DND-41 (cell line): ENCODE results near the gene LDB2.

Source experiments
- ATAC-seq: fragments of 200-7000 bp; cut with Tn5 transposase; 3 replicates; pipeline ENCODE4 v1.9.1; 2021; ENCODE audit warnings: low read depth; ENCODE audit not compliant: insufficient read depth
- DNase-seq: peaks from one replicate; pipeline ENCODE4 v3.0.0-alpha.2; 2020
- H2AFZ ChIP-seq: 2 replicates; pipeline ENCODE4 v1.6.0; 2012; ENCODE audit warnings: low read depth, low read length
- H3K27ac ChIP-seq: 2 replicates; pipeline ENCODE4 v1.5.1; 2012; ENCODE audit warnings: low read length, inconsistent platforms
- H3K27me3 ChIP-seq: fragments of 200-600 bp; sonication (generic); 2 replicates; pipeline ENCODE4 v1.6.0; 2012; ENCODE audit warnings: low read length, mild to moderate bottlenecking, inconsistent platforms; ENCODE audit not compliant: insufficient read depth, poor library complexity
- H3K36me3 ChIP-seq: 2 replicates; pipeline ENCODE4 v1.5.1; 2012; ENCODE audit warnings: low read length, inconsistent platforms; ENCODE audit not compliant: insufficient read depth
- H3K4me1 ChIP-seq: 2 replicates; pipeline ENCODE4 v1.5.1; 2012; ENCODE audit warnings: mild to moderate bottlenecking, low read length; ENCODE audit not compliant: insufficient read depth
- H3K4me2 ChIP-seq: 2 replicates; pipeline ENCODE4 v1.6.0; 2012; ENCODE audit warnings: mild to moderate bottlenecking, moderate library complexity, low read length, inconsistent platforms; ENCODE audit not compliant: insufficient read depth
- H3K4me3 ChIP-seq, 2 experiments: fragments of 200-600 bp in 1 of 2; shearing (Covaris generic) in 1 of 2; 2 replicates each; pipeline ENCODE4 v1.5.1; 2012 to 2016; ENCODE audit warnings: inconsistent platforms in 2 of 2, low read length in 2 of 2, mild to moderate bottlenecking in 2 of 2, low read depth in 1 of 2, moderate library complexity in 1 of 2
- H3K79me2 ChIP-seq: 2 replicates; pipeline ENCODE4 v1.6.0; 2012; ENCODE audit warnings: low read length, inconsistent platforms; ENCODE audit not compliant: insufficient read depth
- H3K9ac ChIP-seq: 2 replicates; pipeline ENCODE4 v1.6.0; 2012; ENCODE audit warnings: low read depth, mild to moderate bottlenecking, inconsistent platforms, low read length, moderate library complexity
- H3K9me3 ChIP-seq: 2 replicates; pipeline ENCODE4 v1.5.1; 2012; ENCODE audit warnings: low read length, moderate library complexity, mild to moderate bottlenecking, inconsistent platforms; ENCODE audit not compliant: insufficient read depth, severe bottlenecking
- H4K20me1 ChIP-seq: 2 replicates; pipeline ENCODE4 v1.6.0; 2012; ENCODE audit warnings: low read length; ENCODE audit not compliant: insufficient read depth
- EZH2 ChIP-seq: IDR thresholded peaks from 3 replicates; pipeline ENCODE4 v1.6.1; 2012; ENCODE audit warnings: borderline replicate concordance, low read depth, mild to moderate bottlenecking, moderate library complexity, low read length, inconsistent platforms; ENCODE audit not compliant: severe bottlenecking
- TF ChIP-seq, protein P1 (sequence below): IDR thresholded peaks from 2 replicates; pipeline ENCODE4 v1.5.1; 2012; ENCODE audit warnings: borderline replicate concordance, low read length, moderate library complexity, mild to moderate bottlenecking; ENCODE audit not compliant: poor library complexity, severe bottlenecking; ENCODE audit errors: extremely low read depth

The LDB2 gene

DNA sequence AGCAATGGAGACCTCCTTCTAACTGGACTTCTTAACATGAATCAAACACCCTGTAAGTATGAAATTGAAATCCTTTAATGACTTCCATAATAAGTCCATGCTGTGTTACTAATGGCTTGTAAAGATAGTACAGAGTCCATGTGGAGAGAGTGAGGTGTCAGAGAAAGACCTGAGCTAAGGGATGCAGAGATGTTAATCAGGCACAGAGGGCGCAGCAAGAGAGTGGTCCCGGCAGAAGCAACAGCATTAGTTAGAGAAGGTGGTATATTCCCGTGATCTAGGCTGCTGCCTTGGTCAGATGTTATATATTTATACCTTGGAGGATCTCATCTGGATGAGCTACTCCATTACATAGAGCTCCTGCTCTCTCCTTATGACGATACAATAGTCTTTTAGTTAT, 295.3 kb downstream of the LDB2 start:
- H3K4me1 ChIP-seq: no peaks in the 10 kb centered on the region

DNA sequence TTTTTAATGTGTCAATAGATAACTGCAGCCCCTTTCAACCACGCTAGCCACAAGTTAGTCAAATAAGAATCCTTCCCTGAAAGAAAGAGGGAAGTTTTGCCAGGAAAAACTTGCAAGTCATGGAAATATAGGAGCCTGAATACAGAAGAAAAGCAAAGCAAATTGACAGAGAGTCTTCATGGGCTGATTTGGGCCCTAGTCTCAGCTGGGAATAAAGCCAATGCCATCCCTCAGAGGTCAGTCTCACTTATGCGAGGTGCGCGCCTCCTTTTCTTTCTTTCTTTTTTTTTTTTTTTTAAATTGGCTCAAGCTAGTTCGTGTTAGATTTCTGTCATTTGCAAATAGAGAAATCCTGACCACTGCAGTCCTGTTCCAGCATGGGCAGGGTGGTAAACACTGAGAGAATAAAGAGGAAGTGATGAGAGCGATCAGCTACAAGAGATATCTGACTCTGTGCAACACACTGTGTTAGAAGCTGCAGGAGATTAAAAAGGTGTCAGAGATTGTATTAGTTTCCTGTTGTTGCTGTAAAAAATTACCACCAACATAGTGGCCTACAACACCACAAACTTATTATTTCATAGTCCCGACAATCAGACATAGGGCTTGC, 299.7 kb downstream of the LDB2 start:
- peaks cover 2% of the 10 kb centered on the region for H3K27me3 ChIP-seq
- H3K4me2 ChIP-seq: no peak overlapping the region
- no peak overlapping the region for H3K27ac ChIP-seq
- no peaks in the 10 kb centered on the region for H3K79me2 ChIP-seq
- H3K9me3 ChIP-seq: no peaks in the 10 kb centered on the region
- no peaks in the 10 kb centered on the region for H3K36me3 ChIP-seq
- H3K4me1 ChIP-seq: no peaks in the 10 kb centered on the region
- no peak overlapping the region for H3K4me3 ChIP-seq
- H3K9ac ChIP-seq: no peak overlapping the region
- no peak for ATAC-seq
- TF ChIP-seq, protein P1, sequence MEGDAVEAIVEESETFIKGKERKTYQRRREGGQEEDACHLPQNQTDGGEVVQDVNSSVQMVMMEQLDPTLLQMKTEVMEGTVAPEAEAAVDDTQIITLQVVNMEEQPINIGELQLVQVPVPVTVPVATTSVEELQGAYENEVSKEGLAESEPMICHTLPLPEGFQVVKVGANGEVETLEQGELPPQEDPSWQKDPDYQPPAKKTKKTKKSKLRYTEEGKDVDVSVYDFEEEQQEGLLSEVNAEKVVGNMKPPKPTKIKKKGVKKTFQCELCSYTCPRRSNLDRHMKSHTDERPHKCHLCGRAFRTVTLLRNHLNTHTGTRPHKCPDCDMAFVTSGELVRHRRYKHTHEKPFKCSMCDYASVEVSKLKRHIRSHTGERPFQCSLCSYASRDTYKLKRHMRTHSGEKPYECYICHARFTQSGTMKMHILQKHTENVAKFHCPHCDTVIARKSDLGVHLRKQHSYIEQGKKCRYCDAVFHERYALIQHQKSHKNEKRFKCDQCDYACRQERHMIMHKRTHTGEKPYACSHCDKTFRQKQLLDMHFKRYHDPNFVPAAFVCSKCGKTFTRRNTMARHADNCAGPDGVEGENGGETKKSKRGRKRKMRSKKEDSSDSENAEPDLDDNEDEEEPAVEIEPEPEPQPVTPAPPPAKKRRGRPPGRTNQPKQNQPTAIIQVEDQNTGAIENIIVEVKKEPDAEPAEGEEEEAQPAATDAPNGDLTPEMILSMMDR: no peak
- TF ChIP-seq EZH2: no peak
- no peak overlapping the region for H2AFZ ChIP-seq
- H4K20me1 ChIP-seq: no peaks in the 10 kb centered on the region
- DNase-seq: no peak

More for the DNA sequence above, 295.3 kb downstream of the LDB2 start:
- Histone ChIP-seq H3K36me3 (no peaks in the 10 kb centered on the region), H3K4me3 (no peak overlapping the region), H3K9me3 (no peaks in the 10 kb centered on the region), H3K79me2 (no peaks in the 10 kb centered on the region), H3K27me3 (peaks cover 3% of the 10 kb centered on the region), H4K20me1 (no peaks in the 10 kb centered on the region), H3K4me2 (no peak overlapping the region), H3K27ac (no peak overlapping the region), H3K9ac (no peak overlapping the region), H2AFZ (no peak overlapping the region)
- TF ChIP-seq, protein P1: no peak
- TF ChIP-seq EZH2: no peak
- DNase-seq (no peak), ATAC-seq (no peak)

DNA sequence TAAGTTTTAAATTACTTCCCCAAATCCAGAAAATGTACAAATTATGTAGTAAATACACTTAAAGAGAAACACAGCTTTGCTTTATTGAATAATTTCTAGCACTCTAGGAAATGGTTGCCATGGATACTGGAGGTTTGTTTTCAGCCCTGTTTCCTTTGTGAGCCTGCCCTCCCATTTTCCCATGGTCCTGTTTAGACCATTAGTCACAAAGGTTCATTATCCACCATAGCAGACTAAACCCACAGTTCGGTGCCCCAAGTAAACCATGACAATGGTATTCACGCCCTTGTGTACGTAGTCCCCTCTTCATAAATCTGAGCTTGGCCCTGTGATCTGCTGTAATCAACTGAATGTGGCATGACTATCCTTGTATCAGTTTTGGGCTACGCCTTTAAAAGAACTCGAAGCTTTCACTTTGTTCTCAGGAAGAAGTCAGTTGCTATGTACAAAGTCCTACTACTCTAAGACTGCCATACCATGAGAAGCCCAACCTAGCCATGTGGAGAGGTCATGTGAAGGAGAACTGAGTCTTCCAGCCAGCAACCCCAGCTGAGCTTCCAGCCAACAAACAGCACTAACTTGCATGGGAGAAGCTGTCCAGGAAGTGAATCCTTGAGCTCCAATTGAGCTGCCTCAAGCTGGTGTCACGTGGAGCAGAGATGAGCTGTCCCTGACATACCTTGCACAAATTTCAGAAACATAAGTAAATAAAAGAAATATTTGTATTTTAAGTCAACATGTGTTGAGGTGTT, 300.4 kb downstream of the LDB2 start:
- Histone ChIP-seq H4K20me1 (no peaks in the 10 kb centered on the region), H3K27ac (no peak overlapping the region), H3K9me3 (no peaks in the 10 kb centered on the region), H3K79me2 (no peaks in the 10 kb centered on the region), H2AFZ (no peak overlapping the region), H3K9ac (no peak overlapping the region), H3K4me2 (no peak overlapping the region), H3K4me1 (no peaks in the 10 kb centered on the region), H3K36me3 (no peaks in the 10 kb centered on the region), H3K27me3 (peaks cover 2% of the 10 kb centered on the region), H3K4me3 (no peak overlapping the region)
- no peak for ATAC-seq
- no peak for DNase-seq
- TF ChIP-seq, protein P1: no peak
- TF ChIP-seq EZH2: no peak
